Measurements from ENCODE around the gene GYPE. TPM values are rescaled to one million over a fixed set of nuclear protein-coding genes. Genes with fewer than 3 reads are reported as not detected.
A peak's percentile ranks its signal among the peaks of the same experiment; 100 is the strongest.
"Not testable (repeated sequence)": the region's sequence is repeated elsewhere in the genome, so short reads cannot be mapped to it uniquely, and the experiment has no call there.

GYPE gene
- not detected in 2 replicates for total RNA-seq

DNA sequence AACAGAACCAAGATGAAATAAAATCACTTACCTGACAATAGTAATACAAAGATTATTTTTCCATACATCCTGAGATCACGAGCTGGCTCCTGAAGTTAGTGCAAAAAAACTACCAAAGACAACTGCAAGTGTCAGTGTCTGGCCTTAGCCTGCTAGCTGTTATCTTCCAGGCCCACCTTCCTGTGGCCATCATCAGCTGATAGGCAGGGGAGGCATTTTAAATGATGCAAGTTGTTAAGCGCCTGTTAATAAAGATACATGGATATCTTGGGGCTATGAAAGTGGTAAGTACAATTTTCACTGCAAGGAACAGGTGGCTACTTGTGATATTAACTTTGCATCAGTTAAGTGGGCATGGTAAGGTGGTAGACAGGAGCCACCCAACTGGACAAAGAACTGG, at the start of gene GYPE:
TSS of gene GYPE (minus strand) at position 120 of the 400 bp plus-strand sequence. CDS start at position 68, 52 bp downstream.
- not testable (repeated sequence) for DNase-seq (ENCODE audit: low read depth)

DNA sequence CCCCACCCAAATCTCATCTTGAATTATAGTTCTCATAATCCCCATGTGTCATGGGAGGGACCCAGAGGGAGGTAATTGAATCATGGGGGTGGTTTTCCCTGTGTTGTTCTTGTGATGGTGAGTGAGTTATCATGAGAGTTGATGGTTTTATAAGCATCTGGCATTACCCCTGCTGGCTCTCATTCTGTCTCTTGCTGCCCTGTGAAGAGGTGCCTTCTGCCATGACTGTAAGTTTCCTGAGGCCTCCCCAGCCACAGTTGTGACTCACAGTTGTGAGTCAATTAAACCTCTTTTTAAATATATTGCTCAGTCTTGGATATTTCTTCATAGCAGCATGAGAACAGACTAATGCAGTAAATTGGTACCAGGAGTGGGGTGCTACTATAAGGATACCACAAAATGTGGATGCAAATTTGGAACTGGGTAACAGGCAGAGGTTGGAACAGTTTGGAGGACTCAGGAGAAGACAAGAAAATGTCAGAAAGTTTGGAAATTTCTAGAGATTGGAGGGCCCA, 46.2 kb upstream of the GYPE start:
- DNase-seq (ENCODE audit: low read depth) = not testable (repeated sequence)

DNA sequence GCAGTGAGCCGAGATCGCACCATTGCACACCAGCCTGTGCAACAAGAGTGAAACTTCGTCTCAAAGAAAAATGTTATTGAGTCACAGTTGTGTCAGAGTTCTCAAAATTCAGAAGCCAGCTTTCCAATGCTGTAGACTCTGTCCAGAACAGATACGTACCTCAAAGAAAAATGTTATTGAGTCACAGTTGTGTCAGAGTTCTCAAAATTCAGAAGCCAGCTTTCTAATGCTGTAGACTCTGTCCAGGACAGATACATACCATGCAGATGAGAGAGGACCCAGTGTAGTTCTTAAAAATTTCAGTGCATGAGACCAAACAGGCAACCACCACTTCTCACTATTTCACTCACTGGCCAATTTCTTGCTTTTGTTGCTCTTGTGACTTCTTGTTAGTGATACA, 45.6 kb upstream of the GYPE start:
- not testable (repeated sequence) for DNase-seq (ENCODE audit: low read depth)

DNA sequence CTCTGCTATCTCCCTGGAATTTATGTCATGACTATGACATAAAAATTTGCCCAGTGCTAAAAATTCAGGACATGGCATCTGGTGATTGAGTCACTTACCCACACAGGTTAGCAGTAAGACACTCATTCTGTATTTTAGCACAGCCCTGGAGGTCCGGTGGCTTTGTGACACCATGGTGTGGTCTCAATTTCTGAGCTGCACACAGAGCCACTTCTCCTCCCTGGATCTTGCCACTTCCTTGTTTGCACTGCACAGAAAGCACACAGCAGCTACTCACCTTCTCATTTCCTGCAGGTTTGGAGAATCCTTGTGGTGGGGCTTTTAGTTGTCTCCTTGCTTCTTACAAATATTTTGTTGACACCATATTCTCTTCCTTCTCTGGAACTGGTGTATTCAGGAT, 44.8 kb upstream of the GYPE start:
- not testable (repeated sequence) for DNase-seq (ENCODE audit: low read depth)

DNA sequence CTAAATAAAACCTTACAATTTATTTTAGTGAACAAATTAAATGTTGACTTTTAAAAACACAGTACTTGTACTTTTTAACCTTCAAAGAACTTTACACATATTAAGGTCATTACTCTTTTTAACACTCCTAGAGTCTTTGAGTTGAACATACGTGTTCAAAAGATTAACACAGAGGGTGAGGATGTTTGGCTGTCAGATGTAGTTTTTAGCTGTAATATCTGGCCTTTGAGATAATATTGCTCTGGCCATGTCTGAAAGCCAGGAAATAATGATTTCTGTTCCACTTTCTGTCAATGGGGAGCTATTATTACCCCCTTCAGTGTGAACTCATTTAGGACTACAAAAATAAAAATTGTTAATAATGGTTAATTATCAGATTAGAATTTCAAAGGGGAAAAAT, 42.1 kb upstream of the GYPE start:
- not testable (repeated sequence) for DNase-seq (ENCODE audit: low read depth)

DNA sequence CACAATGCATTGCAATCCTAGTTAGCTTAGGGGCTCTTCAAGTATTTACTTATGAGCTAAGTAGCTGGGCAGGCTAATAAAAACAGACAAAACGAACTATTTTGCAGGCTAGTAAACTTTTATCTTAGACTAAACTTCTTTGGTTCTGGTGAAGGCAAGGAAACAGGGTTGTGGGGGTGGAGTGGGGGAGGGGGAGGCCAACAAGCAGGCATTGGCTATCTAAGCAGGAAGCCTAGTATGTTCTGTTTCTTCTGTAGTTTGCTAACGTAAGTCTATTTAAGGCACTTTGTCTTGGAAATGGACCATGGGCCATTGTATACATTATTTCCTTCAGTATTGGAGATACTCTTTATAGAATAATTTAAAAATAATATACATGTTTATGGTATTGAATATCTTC, 35.3 kb upstream of the GYPE start:
- DNase-seq (ENCODE audit: low read depth) = not testable (repeated sequence)

DNA sequence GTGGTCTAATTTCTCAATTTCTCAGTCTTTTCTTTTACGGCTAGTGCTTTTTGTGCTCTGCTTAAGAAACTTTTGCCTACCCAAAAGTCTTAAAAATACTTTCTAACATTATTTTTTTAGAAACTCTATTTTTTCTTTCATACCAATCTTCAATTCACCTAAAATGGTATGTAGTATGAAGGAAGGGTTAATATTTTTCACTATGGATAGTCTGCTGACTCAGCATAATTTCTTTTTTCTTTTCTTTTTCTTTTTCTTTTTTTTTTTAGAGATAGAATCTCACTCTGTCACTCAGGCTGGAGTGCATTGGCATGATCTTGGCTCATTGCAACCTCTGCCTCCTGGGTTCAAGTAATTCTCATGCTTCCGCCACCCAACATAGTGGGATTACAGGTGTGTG, 34.2 kb upstream of the GYPE start:
- DNase-seq (ENCODE audit: low read depth) = no peak

DNA sequence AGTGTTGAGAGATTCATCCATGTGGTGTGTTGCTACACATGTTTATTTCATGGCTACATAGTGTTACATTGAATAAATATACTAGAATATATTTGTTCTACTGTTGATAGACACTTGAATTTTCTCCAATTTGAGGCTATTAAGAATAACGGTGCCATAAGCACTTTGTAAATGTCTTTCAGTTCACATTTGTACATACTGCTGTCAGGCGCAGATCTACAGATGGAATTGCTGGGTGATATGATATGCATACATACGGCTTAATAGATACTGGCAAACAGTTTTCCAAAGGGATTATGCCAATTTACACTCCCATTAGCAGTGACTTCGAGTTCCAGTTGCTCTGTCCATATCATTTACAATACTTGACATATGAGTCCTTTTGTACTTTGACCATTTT, 33.5 kb upstream of the GYPE start:
- DNase-seq (ENCODE audit: low read depth) = not testable (repeated sequence)

DNA sequence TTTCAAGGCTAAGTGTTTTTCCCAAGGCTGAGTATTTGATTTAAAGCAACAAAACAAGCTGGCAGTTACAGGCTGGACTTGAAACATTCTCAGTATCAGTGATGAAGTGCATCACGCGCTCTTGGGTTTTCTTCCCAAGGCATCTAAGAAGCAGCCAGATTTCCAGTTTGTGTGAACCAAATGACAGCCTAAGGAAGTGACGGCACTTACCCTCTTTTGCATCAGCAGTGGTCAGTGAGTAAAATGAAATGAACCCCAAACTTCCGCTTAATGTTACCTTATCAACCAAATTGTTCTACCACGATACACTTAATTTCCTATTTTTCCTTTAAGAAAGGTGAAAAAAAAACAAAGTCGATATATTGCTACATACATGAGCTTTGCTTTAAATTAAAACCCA, 15.8 kb upstream of the GYPE start:
- no peak for DNase-seq (ENCODE audit: low read depth)

DNA sequence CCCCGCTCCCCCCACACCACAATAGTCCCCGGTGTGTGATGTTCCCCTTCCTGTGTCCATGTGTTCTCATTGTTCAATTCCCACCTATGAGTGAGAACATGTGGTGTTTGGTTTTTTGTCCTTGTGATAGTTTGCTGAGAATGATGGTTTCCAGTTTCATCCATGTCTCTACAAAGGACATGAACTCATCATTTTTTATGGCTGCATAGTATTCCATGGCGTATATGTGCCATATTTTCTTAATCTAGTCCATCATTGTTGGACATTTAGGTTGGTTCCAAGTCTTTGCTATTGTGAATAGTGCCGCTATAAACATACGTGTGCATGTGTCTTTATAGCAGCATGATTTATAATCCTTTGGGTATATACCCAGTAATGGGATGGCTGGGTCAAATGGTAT, 11.1 kb upstream of the GYPE start:
- DNase-seq (ENCODE audit: low read depth) = not testable (repeated sequence)

DNA sequence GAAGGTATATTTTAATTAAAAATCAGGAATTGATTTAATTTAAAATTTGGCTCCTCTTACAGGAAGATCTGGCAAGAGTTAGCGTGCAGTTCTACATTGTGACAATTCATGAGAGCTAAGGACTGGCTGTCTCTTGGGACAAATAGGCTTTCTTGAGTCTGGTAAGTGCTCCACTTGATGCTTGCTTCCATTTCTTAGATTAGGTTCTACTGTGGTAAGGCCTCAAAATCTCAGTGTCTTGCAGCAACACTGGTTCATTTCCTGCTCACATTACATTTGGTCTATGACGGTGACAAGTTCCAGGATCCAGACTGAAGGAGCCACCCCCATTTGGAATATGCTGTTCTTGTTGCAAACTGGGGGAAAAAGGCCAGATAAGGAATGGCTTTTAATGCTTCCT, 7.1 kb upstream of the GYPE start:
- DNase-seq (ENCODE audit: low read depth) = not testable (repeated sequence)

DNA sequence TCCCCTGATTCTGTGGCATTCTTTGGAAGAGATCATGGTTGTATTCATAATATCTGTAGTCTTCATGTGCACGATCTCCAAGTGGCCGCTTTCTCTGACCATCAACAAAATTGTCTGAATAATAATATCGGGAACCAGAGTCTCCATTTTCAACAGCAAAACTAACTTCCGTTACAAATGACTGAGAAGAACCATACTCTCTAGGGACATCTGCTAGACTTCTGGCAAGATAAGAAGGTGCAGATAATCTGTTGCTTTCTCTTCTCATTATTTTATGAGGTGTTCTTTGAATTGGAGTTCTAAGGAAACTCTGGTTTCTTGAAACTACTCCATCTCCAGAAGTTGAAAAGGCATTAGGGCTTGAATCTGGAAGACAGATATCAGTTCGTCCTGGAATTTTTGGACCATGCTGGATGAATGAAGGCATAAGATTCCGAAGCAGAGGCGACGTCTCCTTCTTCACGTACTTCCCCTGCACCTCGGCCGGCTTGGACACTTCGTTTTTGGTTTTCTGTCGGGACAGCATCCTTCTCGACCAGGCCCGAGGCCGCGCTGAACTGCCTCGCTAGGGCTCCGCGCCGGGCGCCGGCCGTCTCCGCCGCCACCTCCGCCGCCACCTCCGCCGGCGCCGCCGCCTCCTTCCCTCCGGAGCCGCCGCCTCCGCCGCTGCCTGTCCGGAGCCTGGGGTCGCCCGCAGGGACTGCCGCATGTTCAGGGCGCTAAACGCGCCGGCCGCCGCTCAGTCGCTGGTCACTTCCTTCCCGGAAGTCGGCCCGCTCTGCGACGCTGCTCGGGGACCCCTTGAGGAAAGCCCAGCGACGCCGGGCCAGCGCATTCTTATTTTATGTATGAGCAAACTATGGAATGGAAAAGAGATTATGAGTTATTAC, 6.4 kb upstream of the GYPE start:
- DNase-seq (ENCODE audit: low read depth) = not testable (repeated sequence)

DNA sequence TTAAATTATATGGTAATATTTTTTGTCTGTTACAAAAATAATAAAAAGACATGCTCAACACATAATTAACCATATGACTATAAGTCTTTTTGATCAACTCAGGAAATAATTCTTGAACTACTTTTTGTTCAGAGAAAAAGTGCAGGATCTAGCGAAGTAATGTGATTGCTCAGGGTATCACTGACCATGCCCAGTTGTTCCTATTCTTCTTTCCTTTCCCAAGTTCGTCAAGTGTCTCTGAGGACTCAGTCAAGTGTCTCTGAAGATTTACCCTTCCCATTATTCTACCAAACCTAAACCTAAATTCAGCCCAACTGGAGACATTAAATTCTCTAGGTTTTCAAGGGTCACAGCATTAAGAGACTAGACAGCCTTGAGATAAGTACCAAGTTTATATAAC, 5.5 kb upstream of the GYPE start:
- DNase-seq (ENCODE audit: low read depth) = not testable (repeated sequence)

DNA sequence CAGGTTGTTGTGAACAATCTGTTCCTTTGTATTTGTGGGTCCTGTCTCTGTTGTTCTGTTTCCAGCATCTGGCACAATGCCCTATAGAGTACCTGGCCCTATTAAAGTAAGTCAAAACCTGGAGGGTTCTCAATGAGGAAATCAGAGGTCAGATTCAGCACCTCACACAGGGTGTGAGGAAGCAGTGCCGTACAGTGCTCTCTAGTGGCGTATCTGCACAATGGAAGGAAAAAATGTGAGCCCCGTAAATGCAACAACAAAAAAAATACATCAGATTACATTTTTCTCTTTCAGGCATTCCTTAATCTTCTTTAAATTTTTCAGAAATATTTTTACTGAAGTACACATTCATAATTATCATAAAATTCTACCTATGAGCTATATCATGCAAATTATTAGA, 2.5 kb upstream of the GYPE start:
- peak; percentile 10 for DNase-seq (ENCODE audit: low read depth)

DNA sequence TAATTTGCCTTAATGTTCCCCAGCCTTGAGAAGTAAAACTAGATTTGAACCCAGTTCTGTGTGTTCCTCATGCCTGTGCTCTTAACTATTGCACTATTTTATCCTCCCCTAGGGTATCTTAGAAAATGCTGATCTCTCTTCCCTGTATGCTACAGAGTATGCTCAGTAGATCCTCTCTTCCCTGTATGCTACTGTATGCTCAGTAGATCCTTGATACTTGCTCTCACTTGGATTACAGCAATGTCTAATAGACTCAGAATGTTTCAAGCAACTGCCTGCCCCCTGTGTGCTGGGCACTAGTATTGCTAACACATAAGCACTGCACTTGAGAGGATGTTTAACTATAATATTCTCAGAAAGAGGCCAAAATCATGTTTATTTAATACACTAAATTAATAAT, 928 bp downstream of the GYPE start:
- not testable (repeated sequence) for DNase-seq (ENCODE audit: low read depth)

DNA sequence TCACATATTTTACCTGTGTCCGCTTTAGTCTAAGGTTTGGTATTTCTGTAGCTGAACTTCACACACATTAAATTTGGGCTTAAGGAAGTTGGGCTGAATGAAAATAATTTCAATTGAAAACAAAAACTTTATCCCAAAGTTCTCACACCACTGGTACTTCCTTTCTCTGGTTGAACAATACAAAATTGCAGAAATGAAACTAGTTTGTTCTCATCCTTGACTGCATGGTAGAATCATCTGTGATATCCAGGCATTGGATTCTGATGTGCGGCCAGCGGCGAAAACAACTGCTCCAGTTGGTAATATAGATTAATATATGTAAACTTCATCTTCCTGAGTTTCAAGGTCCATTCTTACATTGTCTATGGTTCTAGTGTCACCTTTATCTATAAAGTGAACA, 15.0 kb downstream of the GYPE start:
- not testable (repeated sequence) for DNase-seq (ENCODE audit: low read depth)

DNA sequence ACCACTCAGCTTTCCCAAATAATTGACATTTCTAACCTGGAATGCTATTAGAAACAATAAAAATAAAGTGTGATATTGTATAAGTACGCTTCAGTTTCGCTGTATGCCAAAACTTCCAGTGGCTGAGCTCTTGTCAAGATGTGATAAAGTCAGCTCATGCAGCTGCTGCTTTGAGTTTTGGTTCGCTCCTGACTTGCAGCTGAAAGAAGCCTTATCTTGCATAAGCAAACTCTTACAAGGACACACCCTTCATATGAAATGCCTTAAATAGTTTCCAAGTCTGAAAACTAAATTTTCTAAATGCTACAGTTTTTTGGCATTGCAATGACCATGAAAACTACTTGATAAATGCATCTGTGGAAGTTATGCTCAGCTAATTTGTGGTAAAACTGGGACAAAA, 17.2 kb downstream of the GYPE start:
- not testable (repeated sequence) for DNase-seq (ENCODE audit: low read depth)

DNA sequence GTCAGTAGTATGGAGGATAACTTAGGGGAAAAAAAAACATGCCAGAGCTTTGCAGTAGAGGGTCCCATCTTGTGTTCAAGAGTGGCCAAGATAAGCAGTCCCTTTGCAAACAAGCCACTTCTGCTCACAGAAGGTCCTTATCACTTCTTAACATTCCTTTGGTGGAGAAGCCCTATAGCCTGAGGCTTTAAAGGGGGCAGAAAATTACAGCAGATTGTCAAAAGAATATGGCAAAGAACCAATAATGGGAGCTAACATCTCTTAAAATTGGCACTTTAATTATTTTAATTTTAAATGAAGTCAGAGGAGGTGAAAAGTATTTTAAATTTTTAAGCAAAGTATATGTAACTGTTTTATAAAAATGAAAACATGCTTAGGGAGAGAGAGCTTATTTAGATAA, 20.4 kb downstream of the GYPE start:
- DNase-seq (ENCODE audit: low read depth) = not testable (repeated sequence)

DNA sequence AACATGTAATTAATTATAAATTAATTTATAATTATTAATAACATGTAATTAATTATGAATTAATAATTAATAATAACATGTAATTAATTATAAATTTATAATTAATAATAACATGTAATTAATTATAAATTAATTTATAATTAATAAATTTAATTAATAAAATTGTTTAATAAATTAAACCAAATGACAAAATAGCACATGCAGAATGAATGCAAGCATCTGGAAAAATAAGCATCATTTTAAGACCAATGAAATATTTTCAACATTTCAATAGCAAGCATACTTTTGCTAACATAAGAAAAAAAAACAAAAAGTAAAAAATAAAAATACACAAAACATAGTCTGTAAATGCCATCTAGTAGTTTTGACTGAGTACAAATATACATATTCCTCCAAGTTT, 21.8 kb downstream of the GYPE start:
- DNase-seq (ENCODE audit: low read depth) = no peak

DNA sequence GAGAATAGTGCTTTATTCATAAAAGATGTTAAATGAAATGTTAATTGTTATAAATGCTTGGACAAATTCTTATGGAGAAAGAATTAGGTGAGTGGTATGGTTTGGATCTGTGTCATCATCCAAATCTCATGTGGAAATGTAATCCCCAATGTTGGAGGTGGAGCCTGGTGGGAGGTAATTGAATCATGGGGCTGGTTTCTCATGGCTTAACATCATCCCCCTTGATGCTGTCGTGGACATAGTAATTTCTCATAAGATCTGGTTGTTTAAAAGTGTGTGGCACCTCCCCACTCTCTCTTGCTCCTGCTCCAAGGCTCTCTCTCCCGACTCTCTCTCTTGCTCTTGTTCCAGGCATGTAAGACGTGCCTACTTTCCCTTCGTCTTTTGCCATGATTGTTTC, 22.5 kb downstream of the GYPE start:
- no peak for DNase-seq (ENCODE audit: low read depth)

DNA sequence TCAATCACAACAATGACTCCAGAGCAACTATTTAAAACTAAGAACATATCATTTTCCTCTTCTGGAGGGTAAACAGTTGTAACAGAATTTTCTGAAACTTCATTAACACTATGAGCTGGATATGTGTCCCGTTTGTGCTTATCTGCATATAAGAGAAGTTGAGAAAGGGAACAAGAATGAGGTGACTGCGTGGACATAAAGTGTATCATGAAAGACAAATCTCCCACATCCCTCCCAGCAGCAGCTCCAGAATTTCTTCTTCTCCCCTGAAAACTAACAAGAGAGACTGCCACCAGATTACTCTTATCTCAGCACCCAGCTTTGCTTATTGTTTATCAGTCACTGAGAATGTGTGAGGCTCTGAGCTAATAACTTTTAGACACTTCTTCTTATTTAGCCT, 25.8 kb downstream of the GYPE start:
- not testable (repeated sequence) for DNase-seq (ENCODE audit: low read depth)

DNA sequence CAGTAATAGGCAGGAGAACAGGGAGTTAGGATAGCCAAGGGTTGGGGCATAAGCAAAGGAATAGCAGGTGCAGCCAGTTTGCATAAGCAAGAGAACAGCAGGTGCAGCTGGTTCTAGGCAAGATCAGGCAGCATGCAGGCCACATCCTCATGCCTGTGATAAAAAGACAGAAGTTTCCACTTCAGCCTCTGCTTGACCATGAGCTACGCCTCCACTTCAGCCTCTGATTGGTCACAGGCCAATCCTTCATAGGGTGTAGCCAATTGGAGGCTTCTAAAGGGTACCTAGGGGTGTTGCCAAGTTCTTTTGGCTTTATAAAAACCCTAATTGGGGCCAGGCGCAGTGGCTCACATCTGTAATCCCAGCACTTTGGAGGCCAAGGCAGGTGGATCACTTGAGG, 30.0 kb downstream of the GYPE start:
- not testable (repeated sequence) for DNase-seq (ENCODE audit: low read depth)

DNA sequence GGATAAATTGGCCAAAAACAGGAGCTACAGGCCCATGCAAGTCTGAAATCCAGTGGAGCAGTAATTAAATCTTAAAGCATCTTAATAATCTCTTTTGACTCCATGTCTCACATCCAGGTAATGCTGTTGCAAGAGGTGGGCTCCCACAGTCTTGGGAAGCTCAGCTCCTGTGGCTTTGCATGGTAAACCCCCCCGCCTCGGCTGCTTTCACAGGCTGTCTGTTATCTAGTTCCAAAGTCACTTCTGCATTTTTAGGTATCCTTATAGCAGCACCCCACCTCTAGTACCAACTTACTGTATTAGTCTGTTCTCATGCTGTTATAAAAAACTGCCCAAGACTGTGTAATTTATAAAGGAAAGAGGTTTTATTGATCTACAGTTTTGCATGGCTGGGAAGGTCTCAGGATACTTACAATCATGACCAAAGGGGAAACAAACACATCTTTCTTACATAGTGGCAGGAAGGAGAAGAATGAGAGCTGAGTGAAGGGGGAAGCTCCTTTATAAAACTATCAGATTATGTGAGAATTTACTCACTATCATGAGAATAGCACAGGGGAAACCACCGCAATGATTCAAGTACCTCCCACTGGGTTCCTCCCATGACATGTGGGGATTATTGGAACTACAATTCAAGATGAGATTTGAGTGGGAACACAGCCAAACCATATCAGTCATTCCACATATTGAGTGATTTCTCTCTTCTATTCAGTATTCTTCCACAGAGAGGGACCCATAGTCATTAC, 34.7 kb downstream of the GYPE start:
- DNase-seq (ENCODE audit: low read depth) = not testable (repeated sequence)

Data from renal cortical epithelial cell (primary cell).